Adipose tissue (tissue), 3 donors: ENCODE data around the gene PIEZO2. TPM values are rescaled to one million over a fixed set of nuclear protein-coding genes. Genes with fewer than 3 reads are reported as not detected.

Source experiments
- H3K27ac ChIP-seq: one replicate; pipeline ENCODE4 v1.5.1; 2013; ENCODE audit warnings: low read depth, low read length
- WGBS, 3 donors: extraction: QIAGEN DNeasy Blood & Tissue Kit; methylation state at CpG; one replicate each; pipeline ENCODE4 v1.1.7; 2013; 5-methylcytosine and 5-hydroxymethylcytosine counted together
- polyA plus RNA-seq, 3 donors: library from polyadenylated mRNA; stranded (reverse); fragments of 200-250 nt; gene quantifications; one replicate each; pipeline ENCODE4 v1.2.3, GENCODE V29; 2013
- donor health status: healthy with polysubstance abuse.
- donor health status: Bipolar disorder and iron deficiency.
- donor health status: healthy.

PIEZO2 gene
- polyA plus RNA-seq, 3 donors = 0.72 to 1.3 (median 0.91) TPM

GRCh38 chr18:10724666-10725065 lies 424.7 kb downstream of the PIEZO2 start:
- WGBS, 3 donors = 91 to 97% (median 96%) methylated on average over 18 of the region's 18 CpGs

GRCh38 chr18:10723496-10723895 lies 425.9 kb downstream of the PIEZO2 start:
- 45 to 62% (median 58%) methylated on average over 4 of the region's 4 CpGs for WGBS, 3 donors

More at GRCh38 chr18:10724666-10725065, 424.7 kb downstream of the PIEZO2 start:
- H3K27ac ChIP-seq = no peak overlapping the region

GRCh38 chr18:10718809-10719208 lies 430.6 kb downstream of the PIEZO2 start:
- 79 to 98% (median 96%) methylated on average over 3 of the region's 3 CpGs for WGBS, 3 donors

More at GRCh38 chr18:10723496-10723895, 425.9 kb downstream of the PIEZO2 start:
- H3K27ac ChIP-seq = no peak overlapping the region

GRCh38 chr18:10715791-10716190 lies 433.6 kb downstream of the PIEZO2 start:
- 74 to 79% (median 75%) methylated on average over 9 of the region's 9 CpGs for WGBS, 3 donors

More at GRCh38 chr18:10718809-10719208, 430.6 kb downstream of the PIEZO2 start:
- no peak overlapping the region for H3K27ac ChIP-seq

GRCh38 chr18:10713409-10713808 lies 436.0 kb downstream of the PIEZO2 start:
- 48 to 84% (median 73%) methylated on average over 2 of the region's 2 CpGs for WGBS, 3 donors
- H3K27ac ChIP-seq = no peak overlapping the region

More at GRCh38 chr18:10715791-10716190, 433.6 kb downstream of the PIEZO2 start:
- no peak overlapping the region for H3K27ac ChIP-seq

GRCh38 chr18:10707294-10707693 lies 442.1 kb downstream of the PIEZO2 start:
- 60 to 91% (median 83%) methylated on average over 6 of the region's 6 CpGs for WGBS, 3 donors
- H3K27ac ChIP-seq = no peak overlapping the region

- no peak overlapping the region for H3K27ac ChIP-seq
- 17 to 80% (median 78%) methylated on average over 3 of the region's 3 CpGs for WGBS, 3 donors
Measured at GRCh38 chr18:10705786-10706185, 443.6 kb downstream of the PIEZO2 start.

- 81 to 95% (median 94%) methylated on average over 17 of the region's 17 CpGs for WGBS, 3 donors
- H3K27ac ChIP-seq = no peak overlapping the region
Measured at GRCh38 chr18:10705291-10705690, 444.1 kb downstream of the PIEZO2 start.

GRCh38 chr18:10702206-10702605 lies 447.2 kb downstream of the PIEZO2 start:
- 77 to 95% (median 82%) methylated on average over 8 of the region's 8 CpGs for WGBS, 3 donors
- no peak overlapping the region for H3K27ac ChIP-seq

GRCh38 chr18:10690366-10690765 lies 459.0 kb downstream of the PIEZO2 start:
- WGBS, 3 donors = 56 to 80% (median 72%) methylated on average over 7 of the region's 7 CpGs
- no peak overlapping the region for H3K27ac ChIP-seq

GRCh38 chr18:10690035-10690329 lies 459.4 kb downstream of the PIEZO2 start:
- 83 to 98% (median 95%) methylated on average over 4 of the region's 4 CpGs for WGBS, 3 donors
- no peak overlapping the region for H3K27ac ChIP-seq

- 72 to 73% (median 73%) methylated on average over 12 of the region's 12 CpGs for WGBS, 3 donors
- no peak overlapping the region for H3K27ac ChIP-seq
Measured at GRCh38 chr18:10689236-10690034, 459.9 kb downstream of the PIEZO2 start.

GRCh38 chr18:10688766-10689165 lies 460.6 kb downstream of the PIEZO2 start:
- 70 to 85% (median 81%) methylated on average over 4 of the region's 4 CpGs for WGBS, 3 donors
- H3K27ac ChIP-seq = no peak overlapping the region

- WGBS, 3 donors = 75 to 92% (median 83%) methylated on average over 8 of the region's 8 CpGs
Measured at GRCh38 chr18:10687161-10687925, 462.0 kb downstream of the PIEZO2 start.

GRCh38 chr18:10686308-10686707 lies 463.1 kb downstream of the PIEZO2 start:
- H3K27ac ChIP-seq = no peak overlapping the region

More at GRCh38 chr18:10687161-10687925, 462.0 kb downstream of the PIEZO2 start:
- H3K27ac ChIP-seq = no peak overlapping the region

GRCh38 chr18:10685484-10685883 lies 463.9 kb downstream of the PIEZO2 start:
- 67 to 82% (median 81%) methylated on average over 15 of the region's 15 CpGs for WGBS, 3 donors

More at GRCh38 chr18:10686308-10686707, 463.1 kb downstream of the PIEZO2 start:
- 0 to 38% (median 0%) methylated on average over 1 of the region's 1 CpG for WGBS, 3 donors

GRCh38 chr18:10682368-10682714 lies 467.0 kb downstream of the PIEZO2 start:
- WGBS, 3 donors = 75 to 96% (median 94%) methylated on average over 7 of the region's 7 CpGs

More at GRCh38 chr18:10685484-10685883, 463.9 kb downstream of the PIEZO2 start:
- H3K27ac ChIP-seq = no peak overlapping the region

GRCh38 chr18:10681581-10682367 lies 467.6 kb downstream of the PIEZO2 start:
- H3K27ac ChIP-seq = no peak overlapping the region
- WGBS, 3 donors = 71 to 94% (median 91%) methylated on average over 12 of the region's 12 CpGs

More at GRCh38 chr18:10682368-10682714, 467.0 kb downstream of the PIEZO2 start:
- no peak overlapping the region for H3K27ac ChIP-seq

GRCh38 chr18:10680271-10680596 lies 469.1 kb downstream of the PIEZO2 start:
- no peak overlapping the region for H3K27ac ChIP-seq
